Limb (tissue), 2 donors: ENCODE results near the gene ZFP1.

ENCODE experiments used
- DNase-seq, 2 donors: peaks; one replicate each; pipeline ENCODE4 v3.0.0-alpha.2; 2016; ENCODE audit errors: extremely low spot score in 2 of 2

ZFP1 gene

DNA sequence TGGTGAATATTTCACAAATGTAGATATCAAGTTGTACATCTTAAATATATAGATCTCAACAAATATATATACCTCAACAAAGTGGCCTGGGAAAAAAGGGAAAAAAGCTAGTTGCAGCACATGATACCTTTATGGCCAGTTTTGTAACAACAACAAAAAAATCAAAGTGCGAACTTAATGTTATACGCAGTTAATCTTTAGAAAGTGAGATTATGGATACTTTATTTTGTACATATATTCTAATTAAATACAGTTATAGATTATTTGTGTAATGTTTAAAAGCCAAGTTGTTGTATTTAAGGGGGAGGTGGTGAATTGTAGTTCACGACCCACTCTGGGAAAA, 385 bp upstream of the ZFP1 start:
- no peak for DNase-seq

DNA sequence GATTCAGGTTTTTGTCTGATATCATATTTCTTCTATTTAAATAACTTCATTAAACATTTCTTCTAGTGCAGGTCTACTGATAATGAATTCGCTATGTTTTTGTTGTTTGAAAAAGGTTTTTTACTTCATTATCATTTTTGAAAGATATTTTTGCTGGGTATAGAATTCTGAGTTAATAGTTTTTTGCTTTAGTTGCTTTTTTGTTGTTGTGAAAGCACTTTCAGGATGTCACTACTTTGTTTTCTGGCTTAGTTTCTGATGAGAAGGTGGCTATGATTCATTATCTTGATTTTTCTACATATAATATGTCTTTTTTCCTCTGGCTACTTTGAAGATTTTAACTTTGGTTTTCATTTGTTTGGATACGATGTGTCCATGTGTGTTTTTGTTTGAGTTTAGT, 3.5 kb downstream of the ZFP1 start:
- no peak for DNase-seq

DNA sequence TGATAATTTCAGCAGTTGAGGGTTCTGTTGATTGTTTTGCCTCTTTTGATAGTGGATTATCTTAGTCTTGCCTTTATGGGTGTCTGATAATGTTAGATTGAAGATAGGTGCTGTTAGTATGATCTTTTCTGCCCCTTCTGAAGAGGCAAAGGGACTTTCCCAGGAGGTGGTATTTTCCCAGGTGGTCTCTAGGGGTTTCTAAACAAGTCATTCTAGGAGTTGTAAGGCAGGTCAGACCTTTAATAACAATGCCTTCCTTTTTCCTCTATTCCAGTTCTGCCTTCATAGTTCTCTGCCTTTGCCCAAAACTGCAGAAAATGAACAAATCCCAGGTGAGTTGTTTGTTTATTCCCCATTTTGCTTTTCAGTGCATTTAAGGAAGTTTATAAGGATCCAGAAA, 4.3 kb downstream of the ZFP1 start:
- no peak for DNase-seq

DNA sequence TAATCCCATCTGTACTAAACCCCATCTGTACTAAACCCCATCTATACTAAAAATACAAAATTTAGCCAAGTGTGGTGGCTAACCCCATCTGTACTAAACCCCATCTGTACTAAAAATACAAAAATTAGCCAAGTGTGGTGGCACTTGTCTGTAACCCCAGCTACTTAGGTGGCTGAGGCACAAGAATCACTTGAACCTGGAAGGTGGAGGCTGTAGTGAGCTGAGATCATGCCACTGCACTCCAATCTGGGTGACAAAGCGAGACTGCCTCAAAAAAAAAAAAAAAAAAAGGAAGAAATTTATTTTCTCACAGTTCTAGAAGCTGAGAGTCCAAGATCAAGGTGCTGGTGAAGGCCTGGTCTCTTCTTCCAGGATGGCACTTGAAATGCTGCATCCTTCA, 12.1 kb downstream of the ZFP1 start:
- no peak for DNase-seq

DNA sequence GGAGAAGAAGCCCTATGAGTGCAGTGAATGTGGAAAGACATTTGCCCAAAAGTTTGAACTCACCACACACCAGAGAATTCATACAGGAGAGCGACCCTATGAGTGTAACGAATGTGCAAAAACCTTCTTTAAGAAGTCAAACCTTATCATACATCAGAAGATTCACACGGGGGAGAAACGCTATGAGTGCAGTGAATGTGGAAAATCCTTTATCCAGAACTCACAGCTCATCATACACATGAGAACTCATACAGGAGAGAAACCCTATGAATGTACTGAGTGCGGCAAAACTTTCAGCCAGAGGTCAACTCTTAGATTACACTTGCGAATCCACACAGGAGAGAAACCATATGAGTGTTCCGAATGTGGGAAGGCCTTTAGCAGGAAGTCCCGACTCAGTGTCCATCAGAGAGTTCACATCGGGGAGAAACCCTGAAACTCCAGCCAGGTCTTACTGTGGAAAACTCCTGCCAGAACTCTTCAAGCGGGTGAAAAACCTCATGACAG, 21.6 kb downstream of the ZFP1 start:
- DNase-seq: no peak

DNA sequence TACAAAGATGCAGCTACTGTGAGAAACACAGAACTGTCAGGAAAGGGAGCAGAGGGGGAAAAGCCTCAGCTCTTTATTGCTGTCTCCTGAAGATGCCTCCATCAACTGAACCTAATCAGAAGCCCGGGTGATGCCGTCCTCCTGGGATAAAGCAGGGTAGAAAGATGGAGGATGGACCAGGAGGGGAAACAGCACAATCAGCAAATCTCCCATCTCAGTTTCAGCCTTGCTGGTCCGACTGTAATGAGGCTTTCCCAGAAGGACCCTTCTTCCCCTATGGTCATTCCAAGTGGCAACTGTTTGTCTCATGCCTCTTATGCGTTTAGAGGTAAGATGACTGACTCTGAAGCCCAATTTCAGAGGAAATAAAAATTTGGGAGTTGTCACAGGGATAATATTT, 24.3 kb downstream of the ZFP1 start:
- no peak for DNase-seq

DNA sequence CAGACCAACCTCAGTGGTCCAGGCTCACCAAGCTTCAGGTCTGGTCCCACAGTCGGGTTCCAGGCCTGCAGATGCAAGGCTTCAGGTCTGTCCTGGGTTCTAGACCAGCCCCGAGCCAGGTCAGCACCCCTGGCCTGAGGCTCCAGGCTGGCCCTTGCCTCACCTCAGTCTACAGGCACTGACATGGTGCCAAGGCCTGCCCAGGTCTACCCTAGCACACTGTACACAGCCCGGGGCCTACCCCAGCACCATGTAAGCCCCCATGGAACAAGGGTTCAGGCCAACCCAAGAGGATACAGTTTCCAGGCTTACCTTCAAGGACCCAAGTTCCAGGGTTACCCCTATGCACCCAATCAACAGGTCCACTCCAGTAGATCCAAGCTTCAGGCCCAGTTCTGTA, 26.8 kb downstream of the ZFP1 start:
- no peak for DNase-seq

DNA sequence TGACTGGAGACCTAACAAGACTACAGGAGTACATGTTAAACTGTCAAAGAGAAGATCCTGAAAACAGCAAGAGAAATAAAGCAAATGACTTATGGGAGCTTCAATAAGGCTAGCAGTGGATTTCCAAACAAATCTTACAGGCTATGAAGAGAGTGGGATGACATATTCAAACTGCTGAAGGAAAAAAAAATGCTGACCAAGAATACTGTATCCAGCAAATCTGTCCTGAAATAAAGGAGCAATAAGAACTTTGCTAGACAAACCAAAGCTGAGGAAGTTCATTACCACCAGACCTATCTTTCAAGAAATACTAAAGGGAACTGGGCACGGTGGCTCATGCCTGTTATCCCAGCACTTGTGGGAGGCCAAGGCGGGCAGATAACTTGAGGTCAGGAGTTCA, 28.6 kb downstream of the ZFP1 start:
- no peak for DNase-seq

DNA sequence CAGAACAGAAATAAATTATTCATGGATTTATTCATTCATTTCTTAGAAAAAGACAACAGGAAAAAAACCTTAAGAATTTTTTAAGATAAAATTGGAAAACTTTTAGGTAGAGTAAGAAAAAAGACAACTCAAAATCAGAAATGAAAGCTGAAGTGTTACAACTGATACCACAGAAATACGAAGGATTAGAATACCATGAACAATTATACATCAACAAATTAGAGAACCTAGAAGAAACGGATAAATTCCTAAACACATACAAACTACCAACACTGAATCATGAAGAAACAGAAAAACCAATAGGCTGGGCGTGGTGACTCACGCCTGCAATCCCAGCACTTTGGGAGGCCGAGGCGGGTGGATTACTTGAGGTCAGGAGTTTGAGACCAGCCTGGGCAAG, 30.9 kb downstream of the ZFP1 start:
- DNase-seq: no peak

DNA sequence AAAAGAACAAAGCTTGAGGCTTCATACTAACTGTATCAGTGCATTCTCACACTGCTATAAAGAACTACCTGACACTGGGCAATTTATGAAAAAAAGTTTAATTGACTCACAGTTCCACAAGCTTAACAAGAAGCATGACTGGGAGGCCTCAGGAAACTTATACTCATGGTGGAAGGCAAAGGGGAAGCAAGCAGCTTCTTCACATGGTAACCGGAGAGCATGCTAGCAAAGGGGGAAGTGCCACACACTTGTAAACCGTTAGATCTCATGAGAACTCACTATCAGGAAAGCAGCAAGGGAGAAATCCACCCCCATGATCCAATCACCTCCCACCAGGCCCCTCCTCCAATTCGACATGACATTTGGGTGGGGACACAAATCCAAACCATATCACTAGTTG, 33.3 kb downstream of the ZFP1 start:
- DNase-seq: no peak

DNA sequence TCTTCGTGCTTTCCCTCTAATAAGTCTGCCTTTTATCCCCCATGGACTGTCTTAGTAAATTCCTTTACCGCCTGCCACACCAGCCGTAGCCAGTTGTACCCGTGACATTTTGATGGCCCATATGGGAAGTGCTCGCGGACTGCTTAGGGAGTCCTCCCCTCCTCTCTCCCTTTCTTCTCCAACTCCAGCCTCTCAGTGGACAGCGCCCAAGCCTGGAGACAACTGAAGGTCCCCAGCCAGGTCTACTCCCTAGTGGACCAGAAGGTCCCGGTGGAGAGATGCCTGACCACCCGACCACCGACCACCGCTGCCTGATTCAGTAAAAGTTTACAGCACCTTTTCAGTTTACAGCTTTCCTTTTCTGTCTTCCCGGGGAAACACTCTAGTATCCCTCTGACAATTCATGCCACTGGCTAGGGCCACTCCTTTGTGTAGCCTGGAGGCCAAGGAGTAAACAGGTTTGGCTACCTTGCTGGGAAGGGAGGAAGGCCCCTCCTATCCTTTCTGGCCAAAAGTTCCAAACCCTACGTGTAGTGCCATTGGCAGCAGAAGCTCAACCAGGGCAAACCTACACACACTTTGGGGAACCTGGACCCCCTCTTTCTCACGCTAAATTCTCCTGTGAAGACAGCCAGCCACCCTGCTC, 40.6 kb downstream of the ZFP1 start:
- no peak for DNase-seq

DNA sequence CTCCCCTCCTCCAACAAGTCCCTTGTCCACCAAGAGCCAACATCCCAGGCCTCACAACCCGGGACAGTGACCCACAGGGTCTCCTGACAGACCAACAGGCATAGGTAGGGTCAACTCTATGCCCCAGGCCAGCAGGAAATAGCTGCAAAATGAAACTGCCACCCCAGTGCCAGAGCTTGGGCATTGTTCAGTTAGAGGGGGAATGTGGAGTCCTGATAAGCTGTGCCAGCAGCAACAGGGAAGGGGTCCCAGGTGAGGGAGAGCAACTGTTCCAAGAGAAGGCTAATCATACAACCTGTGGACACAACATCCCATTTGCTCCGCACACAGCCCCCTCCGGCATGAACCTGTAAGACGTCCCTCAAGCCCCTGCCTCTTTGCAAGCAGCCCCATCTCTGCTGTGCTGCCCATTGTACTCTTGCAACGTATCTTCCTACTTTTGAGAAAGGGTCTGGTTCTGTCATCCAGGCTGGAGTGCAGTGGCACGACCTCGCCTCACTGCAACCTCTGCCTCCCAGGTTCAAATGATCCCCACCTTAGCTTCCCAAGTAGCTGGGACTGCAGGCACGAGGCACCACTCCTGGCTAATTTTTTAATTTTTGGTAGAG, 41.4 kb downstream of the ZFP1 start:
- no peak for DNase-seq

DNA sequence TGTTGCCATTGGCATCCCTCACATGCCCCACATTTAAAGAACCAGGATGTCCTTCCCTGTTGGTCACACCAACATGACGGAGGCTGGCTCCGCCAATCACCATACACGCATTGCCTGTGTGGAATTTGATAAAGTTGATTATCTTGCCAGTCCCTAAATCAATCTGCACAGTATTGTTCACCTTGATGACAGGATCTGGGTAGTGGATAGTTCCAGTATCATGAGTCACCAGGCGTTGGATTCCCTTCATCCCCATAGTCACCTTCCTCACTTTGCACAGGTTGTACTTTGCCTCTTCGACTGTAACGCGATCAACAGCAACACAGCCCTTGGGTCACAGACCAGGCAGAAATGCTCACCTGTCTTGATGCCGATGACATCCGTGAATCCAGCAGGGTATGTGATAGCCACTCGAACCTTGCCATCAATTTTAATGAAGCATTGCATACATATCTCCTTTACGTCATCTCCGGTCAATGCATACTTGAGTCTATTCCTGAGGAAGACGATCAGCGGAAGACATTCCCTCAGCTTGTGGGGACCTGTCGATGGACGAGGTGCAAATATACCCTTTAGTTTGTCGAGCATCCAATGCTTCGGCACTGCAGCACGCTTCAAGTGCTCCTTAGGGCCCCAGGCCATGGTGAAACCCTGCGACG, 44.4 kb downstream of the ZFP1 start:
- no peak for DNase-seq

DNA sequence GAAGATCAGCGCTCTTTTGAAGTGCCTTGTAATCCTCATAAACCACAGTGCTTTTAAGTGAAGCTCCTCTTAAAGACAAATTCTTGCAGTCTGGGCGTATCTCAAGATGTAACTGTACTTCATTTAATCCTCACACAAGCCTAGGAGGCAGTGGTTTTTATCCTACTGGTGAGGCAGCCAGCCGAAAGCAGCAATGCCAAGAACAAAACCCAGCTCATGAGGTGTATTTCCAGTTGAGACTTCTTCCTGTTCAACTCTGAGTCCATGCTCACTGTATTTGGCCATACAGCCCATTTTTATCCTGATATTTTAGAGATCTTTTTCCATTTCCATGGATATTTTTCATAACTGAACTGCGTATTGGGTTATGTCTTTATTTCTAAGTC, 44.9 kb downstream of the ZFP1 start:
- DNase-seq: no peak

DNA sequence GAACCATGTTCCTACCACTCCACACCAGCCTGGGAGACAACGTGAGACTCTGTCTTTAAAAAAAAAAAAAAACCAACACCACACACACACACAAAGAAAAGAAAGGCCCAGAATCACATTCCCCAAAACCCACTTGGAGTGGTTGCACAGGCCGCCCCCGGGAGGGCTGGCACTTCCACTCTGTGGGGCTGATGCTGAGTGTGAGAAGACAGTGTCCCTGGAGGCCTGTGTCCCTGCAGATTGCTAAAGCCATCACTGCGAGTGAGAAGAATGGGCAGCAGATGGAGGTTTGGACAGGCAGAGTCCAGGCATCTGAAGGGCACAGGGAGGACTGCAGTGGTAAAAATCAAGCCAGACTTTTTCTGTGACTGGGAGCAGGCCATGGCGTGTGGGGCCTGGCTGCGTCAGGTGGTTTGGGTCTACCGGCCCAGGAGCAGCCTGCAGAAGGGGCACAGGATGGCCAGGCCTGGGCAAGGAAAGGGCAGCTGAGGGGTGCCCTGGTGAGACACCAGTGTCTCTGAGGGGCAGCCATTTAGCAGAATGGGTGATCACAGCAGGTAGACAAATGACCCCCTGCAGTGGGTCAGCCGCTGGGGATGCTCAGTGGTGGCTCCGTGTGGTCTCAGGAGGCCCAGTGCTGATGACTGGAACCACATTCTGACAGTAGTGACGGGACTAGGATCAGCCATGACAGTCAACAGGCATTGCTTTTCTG, 45.6 kb downstream of the ZFP1 start:
- DNase-seq: no peak

DNA sequence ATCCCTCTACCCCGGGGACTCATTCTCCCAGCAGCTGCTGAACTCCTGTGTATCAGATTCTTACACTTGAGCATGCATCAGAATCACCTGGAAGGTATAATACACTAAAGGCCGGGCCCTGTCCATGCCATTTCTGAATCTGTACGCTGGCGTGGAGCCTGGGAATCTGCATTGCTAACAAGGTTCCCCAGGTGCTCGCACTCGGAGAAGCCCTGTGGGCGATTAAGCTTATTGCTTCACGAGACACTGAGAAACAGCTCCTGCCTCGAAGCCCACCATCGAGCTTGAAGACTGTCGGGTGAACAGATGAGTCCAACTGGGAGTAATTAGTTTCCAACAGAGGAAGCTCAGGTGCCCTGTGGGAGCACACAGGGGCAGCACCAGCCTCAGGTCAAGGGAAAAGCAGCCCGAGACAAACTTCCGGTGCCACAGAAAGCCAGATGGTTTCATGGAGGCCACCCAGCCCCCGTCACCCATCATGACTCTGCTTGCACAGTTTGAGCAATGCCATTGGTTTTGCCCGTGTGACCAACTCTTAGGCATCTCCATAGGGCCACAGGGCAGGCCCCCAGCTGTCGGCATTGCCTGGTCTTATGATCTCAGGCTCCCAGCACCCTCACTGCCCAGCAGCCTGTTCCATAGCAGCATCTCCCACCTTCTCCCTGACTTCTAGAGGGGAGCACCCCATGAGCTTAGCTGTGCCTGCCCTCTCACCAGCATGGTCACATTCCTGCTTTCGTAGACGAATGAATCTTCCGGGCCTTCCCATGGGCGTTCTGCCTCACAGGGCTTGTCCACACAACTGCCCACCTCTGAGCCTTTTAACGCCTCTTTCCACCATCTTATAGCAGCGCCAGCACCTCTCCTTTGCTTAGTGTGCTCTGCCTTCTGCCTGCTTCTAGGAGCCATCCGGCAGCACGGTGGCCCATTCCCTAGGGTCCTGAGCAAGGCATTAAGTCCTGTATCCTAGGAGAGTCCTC, 47.8 kb downstream of the ZFP1 start:
- no peak for DNase-seq

DNA sequence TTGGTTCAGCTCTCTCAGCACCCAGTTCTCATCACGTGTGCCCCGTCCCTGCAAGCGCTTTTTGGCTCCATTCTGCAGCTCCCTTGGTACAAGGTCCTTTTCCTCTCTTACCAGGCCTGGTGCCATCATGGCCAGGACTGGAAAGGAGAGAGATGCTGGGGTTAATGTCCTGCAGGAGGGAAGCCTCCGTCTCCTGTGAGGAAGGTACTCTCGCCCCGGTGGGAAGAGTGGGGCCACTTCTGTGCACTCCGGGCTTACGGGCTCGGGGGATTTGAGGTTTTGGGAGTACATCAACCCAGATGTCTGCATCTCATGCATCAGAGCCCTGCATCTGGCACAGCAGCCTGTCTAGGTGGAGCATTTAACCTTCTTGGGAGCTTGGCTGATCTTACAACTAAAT, 48.5 kb downstream of the ZFP1 start:
- no peak for DNase-seq

DNA sequence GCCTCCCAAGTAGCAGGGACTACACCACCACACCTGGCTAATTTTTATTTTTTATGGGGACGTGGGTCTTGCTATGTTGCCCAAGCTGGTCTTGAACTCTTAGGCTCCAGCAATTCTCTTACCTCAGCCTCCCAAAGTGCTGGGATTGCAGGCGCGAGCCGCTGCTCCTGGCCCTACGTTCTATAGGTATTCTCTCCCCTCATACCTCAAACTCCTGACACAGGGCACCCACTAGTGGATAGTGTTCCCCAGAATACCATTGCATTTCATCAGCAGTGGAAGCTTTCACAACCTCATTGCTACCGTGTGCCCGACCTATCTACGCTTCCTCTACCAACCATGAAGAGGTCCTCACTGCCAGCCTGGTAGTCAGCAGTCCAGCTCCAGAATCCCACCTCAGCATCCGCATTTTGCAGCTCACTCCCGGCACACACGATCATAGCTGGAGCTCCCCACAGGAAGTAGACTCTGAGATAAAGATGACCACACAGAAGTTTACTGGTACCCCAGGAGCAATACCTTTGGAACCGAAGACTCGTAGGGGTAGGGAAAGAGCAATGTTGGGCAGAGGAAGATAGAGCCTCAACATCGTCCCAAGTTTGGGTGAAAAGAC, 49.3 kb downstream of the ZFP1 start:
- DNase-seq: no peak

DNA sequence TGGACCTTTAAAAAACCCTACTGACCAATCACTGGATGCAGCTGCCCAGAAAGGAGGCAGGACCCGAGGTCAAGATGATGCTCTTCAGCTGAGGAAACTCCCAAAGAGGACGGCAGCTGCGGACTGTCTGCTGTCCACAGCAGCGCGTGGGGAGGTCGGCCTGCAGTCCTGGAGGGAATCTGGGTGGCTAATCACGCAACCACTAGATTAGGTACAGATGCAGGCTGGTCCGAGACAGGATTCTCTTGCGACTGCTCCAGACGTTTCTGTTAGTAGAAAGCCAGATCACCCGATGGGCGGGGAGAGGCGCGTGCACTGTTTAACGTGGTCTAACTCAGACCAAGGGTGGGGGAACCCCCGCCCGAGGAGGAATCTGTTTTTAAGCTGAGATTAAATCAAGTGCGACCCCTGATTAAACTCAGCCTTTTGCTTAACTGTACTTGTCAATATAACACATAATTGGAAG, 49.8 kb downstream of the ZFP1 start:
- no peak for DNase-seq

DNA sequence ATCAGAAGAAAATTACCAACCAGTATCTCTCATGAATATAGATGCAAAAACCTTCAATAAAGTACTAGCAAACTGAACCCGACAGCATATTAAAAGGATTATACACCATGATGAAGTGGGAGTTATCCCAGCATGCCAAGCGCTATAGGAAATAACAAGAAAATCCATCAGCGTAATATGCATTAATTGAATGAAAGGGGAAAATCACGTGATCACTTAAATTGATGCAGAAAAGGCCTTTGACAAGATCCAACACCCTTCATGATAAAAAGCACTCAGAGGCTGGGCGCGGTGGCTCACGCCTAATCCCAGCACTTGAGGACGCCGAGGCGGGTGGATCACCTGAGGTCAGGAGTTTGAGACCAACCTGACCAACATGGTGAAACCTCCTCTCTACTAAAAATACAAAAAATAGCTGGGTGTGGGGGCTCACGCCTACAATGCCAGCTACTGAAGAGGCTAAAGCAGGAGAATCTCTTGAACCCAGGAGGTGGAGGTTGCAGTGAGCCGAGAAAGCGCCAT, 53.8 kb downstream of the ZFP1 start:
- no peak for DNase-seq

DNA sequence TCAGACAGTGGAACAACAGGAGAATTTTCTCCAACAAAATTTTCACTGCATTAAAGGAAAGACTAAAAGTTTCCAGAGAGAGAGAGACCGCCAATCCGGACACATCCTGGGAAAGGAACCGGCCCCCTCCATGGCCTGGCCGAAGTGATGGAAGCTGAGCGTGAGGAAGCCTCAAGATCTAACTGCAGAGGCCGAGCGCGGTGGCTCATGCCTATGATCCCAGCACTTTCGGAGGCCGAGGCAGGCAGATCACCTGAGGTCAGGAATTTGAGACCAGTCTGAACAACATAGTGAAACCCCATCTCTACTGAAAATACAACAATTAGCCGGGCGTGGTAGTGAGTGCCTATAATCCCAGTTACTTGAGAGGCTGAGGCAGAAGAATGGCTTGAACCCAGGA, 54.8 kb downstream of the ZFP1 start:
- no peak for DNase-seq
